IPS-20b (cell line): ENCODE results near the gene MSH3.

ENCODE experiments used
- H3K27ac ChIP-seq: one replicate; pipeline ENCODE4 v1.5.1; 2013; ENCODE audit warnings: low read length
- H3K27me3 ChIP-seq: 2 replicates; pipeline ENCODE4 v1.6.1; 2013; ENCODE audit warnings: mild to moderate bottlenecking, low read length, inconsistent platforms; ENCODE audit not compliant: insufficient read depth
- H3K36me3 ChIP-seq: 2 replicates; pipeline ENCODE4 v1.6.1; 2013; ENCODE audit warnings: low read depth, mild to moderate bottlenecking, inconsistent platforms, low read length, moderate library complexity; ENCODE audit not compliant: insufficient read depth
- H3K4me1 ChIP-seq: 2 replicates; pipeline ENCODE4 v1.6.1; 2013; ENCODE audit warnings: mild to moderate bottlenecking, control low read depth, inconsistent platforms, low read length, moderate library complexity; ENCODE audit not compliant: insufficient read depth
- H3K4me3 ChIP-seq: 2 replicates; pipeline ENCODE4 v1.5.1; 2013; ENCODE audit warnings: mild to moderate bottlenecking, low read length, inconsistent platforms
- H3K9ac ChIP-seq: 2 replicates; pipeline ENCODE4 v1.6.1; 2013; ENCODE audit warnings: low read depth, mild to moderate bottlenecking, inconsistent platforms, low read length, moderate library complexity
- H3K9me3 ChIP-seq: 2 replicates; pipeline ENCODE4 v1.6.1; 2013; ENCODE audit warnings: mild to moderate bottlenecking, low read depth, low read length, inconsistent platforms; ENCODE audit not compliant: insufficient read depth

Gene MSH3

DNA sequence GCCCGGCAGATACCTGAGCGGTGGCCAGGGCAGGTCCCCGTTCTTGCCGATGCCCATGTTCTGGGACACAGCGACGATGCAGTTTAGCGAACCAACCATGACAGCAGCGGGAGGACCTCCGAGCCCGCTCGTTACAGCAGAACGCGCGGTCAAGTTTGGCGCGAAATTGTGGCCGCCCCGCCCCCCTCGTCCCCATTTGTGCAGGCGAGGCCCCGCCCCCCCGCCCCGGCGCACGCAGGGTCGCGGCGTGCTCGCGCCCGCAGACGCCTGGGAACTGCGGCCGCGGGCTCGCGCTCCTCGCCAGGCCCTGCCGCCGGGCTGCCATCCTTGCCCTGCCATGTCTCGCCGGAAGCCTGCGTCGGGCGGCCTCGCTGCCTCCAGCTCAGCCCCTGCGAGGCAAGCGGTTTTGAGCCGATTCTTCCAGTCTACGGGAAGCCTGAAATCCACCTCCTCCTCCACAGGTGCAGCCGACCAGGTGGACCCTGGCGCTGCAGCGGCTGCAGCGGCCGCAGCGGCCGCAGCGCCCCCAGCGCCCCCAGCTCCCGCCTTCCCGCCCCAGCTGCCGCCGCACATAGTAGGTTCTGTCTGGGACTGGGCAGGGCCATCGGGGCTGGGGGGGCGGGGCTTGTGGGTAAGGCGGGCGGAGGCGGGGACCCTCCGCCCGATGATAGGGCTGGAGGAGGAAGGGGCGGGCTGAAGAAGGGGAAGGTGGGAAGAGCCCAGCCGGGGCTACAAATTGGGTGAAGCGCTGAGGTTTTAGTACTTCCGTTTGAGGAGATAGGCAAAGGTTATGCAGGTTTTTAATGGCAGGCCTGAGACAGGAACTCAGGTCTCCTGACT, at the start of gene MSH3, which contains the start of gene DHFR:
TSS of gene MSH3 (plus strand) at position 262 of the 840 bp plus-strand sequence. CDS start at position 338, 76 bp downstream.
TSS of gene DHFR (minus strand) at position 593 of the 840 bp plus-strand sequence. CDS start at position 99, 494 bp downstream.
- peak within 1 kb of the TSS; percentile 76 for H3K27ac ChIP-seq
- peak within 1 kb of the TSS; percentile 95 for H3K9ac ChIP-seq
- H3K36me3 ChIP-seq = peaks cover 34% of the 10 kb centered on the region
- peak within 1 kb of the TSS; percentile 79 for H3K4me3 ChIP-seq
- H3K4me1 ChIP-seq = peaks cover 10% of the 10 kb centered on the region; the same call in 1 of the 2 replicates
- no peaks in the 10 kb centered on the region for H3K9me3 ChIP-seq
- H3K27me3 ChIP-seq = no peaks in the 10 kb centered on the region

GRCh38 chr5:80607343-80607742, 47.1 kb upstream of the MSH3 start:
- H3K27ac ChIP-seq = no peak overlapping the region

GRCh38 chr5:80607832-80608231, 46.6 kb upstream of the MSH3 start:
- H3K4me3 ChIP-seq = no peak overlapping the region
- no peaks in the 10 kb centered on the region for H3K36me3 ChIP-seq
- no peak overlapping the region for H3K9ac ChIP-seq
- no peaks in the 10 kb centered on the region for H3K9me3 ChIP-seq
- no peaks in the 10 kb centered on the region for H3K27me3 ChIP-seq
- H3K4me1 ChIP-seq = no peaks in the 10 kb centered on the region
- no peak overlapping the region for H3K27ac ChIP-seq

More at GRCh38 chr5:80607343-80607742, 47.1 kb upstream of the MSH3 start:
- Histone ChIP-seq H3K27me3 (no peaks in the 10 kb centered on the region), H3K9ac (no peak overlapping the region), H3K9me3 (no peaks in the 10 kb centered on the region), H3K36me3 (no peaks in the 10 kb centered on the region), H3K4me1 (no peaks in the 10 kb centered on the region), H3K4me3 (no peak overlapping the region)

DNA sequence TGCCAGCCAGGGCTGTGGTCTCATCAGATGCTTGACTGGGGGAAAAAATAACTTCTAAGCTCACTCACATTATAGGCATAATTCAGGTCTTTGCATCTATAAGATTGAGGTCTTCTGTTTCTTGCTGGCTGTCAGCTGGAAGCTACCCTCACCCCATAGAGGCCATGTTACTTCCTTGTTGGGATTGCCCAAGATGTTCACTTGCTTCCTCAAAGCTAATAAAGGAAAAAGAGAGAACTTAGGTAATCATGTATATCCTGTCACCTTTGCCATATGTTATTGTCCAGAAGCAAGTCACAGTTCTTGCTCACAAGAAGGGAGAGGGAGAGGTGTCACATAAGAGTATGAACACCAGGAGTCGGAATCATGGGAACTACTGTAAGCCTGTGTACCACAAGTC, 45.7 kb upstream of the MSH3 start:
- Histone ChIP-seq H3K27ac (no peak overlapping the region), H3K27me3 (no peaks in the 10 kb centered on the region), H3K9me3 (no peaks in the 10 kb centered on the region)

GRCh38 chr5:80609692-80610091, 44.8 kb upstream of the MSH3 start:
- no peaks in the 10 kb centered on the region for H3K36me3 ChIP-seq
- no peak overlapping the region for H3K4me3 ChIP-seq
- no peaks in the 10 kb centered on the region for H3K4me1 ChIP-seq
- no peak overlapping the region for H3K9ac ChIP-seq
- no peaks in the 10 kb centered on the region for H3K9me3 ChIP-seq
- H3K27me3 ChIP-seq = no peaks in the 10 kb centered on the region
- no peak overlapping the region for H3K27ac ChIP-seq

More for the DNA sequence above, 45.7 kb upstream of the MSH3 start:
- Histone ChIP-seq H3K36me3 (no peaks in the 10 kb centered on the region), H3K4me3 (no peak overlapping the region), H3K9ac (no peak overlapping the region), H3K4me1 (no peaks in the 10 kb centered on the region)

GRCh38 chr5:80615266-80615914, 39.1 kb upstream of the MSH3 start:
- Histone ChIP-seq H3K27me3 (no peaks in the 10 kb centered on the region), H3K4me1 (no peaks in the 10 kb centered on the region), H3K4me3 (no peak overlapping the region), H3K27ac (no peak overlapping the region), H3K36me3 (no peaks in the 10 kb centered on the region), H3K9ac (no peak overlapping the region), H3K9me3 (no peaks in the 10 kb centered on the region)

DNA sequence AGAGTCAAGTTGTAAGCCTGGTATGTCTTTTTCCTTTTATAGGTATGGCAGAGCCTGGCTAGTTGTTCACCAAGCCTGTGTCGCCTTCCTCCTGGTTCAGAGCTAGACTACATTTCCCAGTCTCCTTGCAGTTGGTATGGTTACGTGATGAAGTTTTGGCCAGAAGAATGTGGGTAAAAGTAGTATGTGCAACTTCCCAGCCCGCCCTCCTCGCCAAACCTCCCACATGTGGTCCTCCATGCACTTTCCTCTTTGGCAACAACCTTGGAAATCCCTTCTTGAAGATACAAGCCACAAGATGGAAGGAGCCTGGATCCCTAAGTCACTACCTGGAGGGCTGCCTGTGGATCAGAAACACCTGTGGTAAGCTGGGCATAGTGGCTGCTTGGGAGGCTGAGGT, 36.0 kb upstream of the MSH3 start:
- Histone ChIP-seq H3K36me3 (no peaks in the 10 kb centered on the region), H3K27ac (no peak overlapping the region), H3K9me3 (no peaks in the 10 kb centered on the region), H3K9ac (no peak overlapping the region), H3K4me1 (no peaks in the 10 kb centered on the region), H3K27me3 (no peaks in the 10 kb centered on the region), H3K4me3 (no peak overlapping the region)

DNA sequence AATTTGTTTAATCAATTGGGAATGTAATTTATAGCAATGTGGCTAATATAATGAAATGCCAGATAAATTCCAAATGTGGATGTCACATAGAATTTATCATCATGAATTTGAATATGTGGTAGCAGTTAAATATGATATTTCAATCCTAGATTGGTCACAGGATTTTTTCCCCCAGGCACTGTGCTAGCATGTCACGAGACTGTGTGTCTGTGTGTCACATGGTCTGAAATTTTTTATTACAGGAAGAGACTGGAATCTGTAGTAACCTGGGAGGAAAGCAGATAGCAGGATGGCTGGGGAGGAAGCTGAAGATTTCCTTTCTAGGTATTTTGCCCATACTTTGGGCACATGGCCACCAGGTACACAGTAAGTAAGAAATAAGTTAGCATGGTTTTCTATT, 35.4 kb upstream of the MSH3 start:
- no peaks in the 10 kb centered on the region for H3K9me3 ChIP-seq
- H3K27me3 ChIP-seq = no peaks in the 10 kb centered on the region
- no peak overlapping the region for H3K9ac ChIP-seq
- H3K4me3 ChIP-seq = no peak overlapping the region
- no peak overlapping the region for H3K27ac ChIP-seq
- no peaks in the 10 kb centered on the region for H3K4me1 ChIP-seq
- no peaks in the 10 kb centered on the region for H3K36me3 ChIP-seq

GRCh38 chr5:80620211-80620610, 34.2 kb upstream of the MSH3 start:
- H3K9ac ChIP-seq = no peak overlapping the region
- no peaks in the 10 kb centered on the region for H3K9me3 ChIP-seq
- no peaks in the 10 kb centered on the region for H3K36me3 ChIP-seq
- no peak overlapping the region for H3K4me3 ChIP-seq
- H3K27me3 ChIP-seq = no peaks in the 10 kb centered on the region
- no peaks in the 10 kb centered on the region for H3K4me1 ChIP-seq
- H3K27ac ChIP-seq = no peak overlapping the region

DNA sequence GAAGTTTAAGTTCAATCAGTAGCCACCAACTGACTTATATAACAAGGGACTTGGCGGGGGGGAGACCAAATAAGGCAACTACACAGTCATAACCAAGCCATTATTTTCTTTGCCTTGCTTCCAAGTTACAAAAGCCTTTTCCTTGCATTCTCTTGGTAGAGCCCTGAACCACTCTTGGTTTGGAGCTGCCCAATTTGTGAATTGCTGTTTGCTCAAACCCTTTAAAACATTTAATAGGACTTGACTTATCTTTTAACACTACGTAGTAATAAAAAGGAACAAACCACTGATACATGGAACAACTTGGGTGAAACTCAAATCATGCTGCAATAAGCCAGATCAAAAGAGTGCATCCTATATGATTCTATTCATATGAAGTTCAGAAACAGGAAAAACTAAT, 31.7 kb upstream of the MSH3 start:
- Histone ChIP-seq H3K4me1 (no peaks in the 10 kb centered on the region), H3K9ac (no peak overlapping the region), H3K36me3 (no peaks in the 10 kb centered on the region; the same call in 1 of the 2 replicates), H3K9me3 (no peaks in the 10 kb centered on the region), H3K27me3 (no peaks in the 10 kb centered on the region), H3K4me3 (no peak overlapping the region), H3K27ac (no peak overlapping the region)

GRCh38 chr5:80623999-80624398, 30.5 kb upstream of the MSH3 start:
- Histone ChIP-seq H3K27ac (no peak overlapping the region), H3K36me3 (peaks cover 1% of the 10 kb centered on the region; the same call in 1 of the 2 replicates)

GRCh38 chr5:80625230-80625629, 29.2 kb upstream of the MSH3 start:
- H3K27me3 ChIP-seq = no peaks in the 10 kb centered on the region
- no peaks in the 10 kb centered on the region for H3K4me1 ChIP-seq
- H3K9me3 ChIP-seq = no peaks in the 10 kb centered on the region
- peaks cover 12% of the 10 kb centered on the region for H3K36me3 ChIP-seq
- H3K9ac ChIP-seq = no peak overlapping the region
- no peak overlapping the region for H3K4me3 ChIP-seq
- H3K27ac ChIP-seq = no peak overlapping the region

More at GRCh38 chr5:80623999-80624398, 30.5 kb upstream of the MSH3 start:
- Histone ChIP-seq H3K27me3 (no peaks in the 10 kb centered on the region), H3K9me3 (no peaks in the 10 kb centered on the region), H3K4me1 (no peaks in the 10 kb centered on the region), H3K4me3 (no peak overlapping the region), H3K9ac (no peak overlapping the region)
